ENCODE measurements around the gene EPHB1.

The EPHB1 gene

GRCh38 chr3:135242285-135242684, 447.2 kb downstream of the EPHB1 start:
- no peak overlapping the region for H3K4me3 ChIP-seq (ENCODE audit: low read depth, low read length)
- TF ChIP-seq, protein P1, sequence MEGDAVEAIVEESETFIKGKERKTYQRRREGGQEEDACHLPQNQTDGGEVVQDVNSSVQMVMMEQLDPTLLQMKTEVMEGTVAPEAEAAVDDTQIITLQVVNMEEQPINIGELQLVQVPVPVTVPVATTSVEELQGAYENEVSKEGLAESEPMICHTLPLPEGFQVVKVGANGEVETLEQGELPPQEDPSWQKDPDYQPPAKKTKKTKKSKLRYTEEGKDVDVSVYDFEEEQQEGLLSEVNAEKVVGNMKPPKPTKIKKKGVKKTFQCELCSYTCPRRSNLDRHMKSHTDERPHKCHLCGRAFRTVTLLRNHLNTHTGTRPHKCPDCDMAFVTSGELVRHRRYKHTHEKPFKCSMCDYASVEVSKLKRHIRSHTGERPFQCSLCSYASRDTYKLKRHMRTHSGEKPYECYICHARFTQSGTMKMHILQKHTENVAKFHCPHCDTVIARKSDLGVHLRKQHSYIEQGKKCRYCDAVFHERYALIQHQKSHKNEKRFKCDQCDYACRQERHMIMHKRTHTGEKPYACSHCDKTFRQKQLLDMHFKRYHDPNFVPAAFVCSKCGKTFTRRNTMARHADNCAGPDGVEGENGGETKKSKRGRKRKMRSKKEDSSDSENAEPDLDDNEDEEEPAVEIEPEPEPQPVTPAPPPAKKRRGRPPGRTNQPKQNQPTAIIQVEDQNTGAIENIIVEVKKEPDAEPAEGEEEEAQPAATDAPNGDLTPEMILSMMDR (IDR thresholded peaks at IDR 0.05; ENCODE audit: borderline replicate concordance, insufficient read depth, low read depth, low read length) = no peak

GRCh38 chr3:135243616-135244015, 448.6 kb downstream of the EPHB1 start:
- no peak overlapping the region for H3K4me3 ChIP-seq (ENCODE audit: low read depth, low read length)
- TF ChIP-seq, protein P1 (IDR thresholded peaks at IDR 0.05; ENCODE audit: borderline replicate concordance, insufficient read depth, low read depth, low read length) = no peak

GRCh38 chr3:135246027-135246426, 451.0 kb downstream of the EPHB1 start:
- no peak overlapping the region for H3K4me3 ChIP-seq (ENCODE audit: low read depth, low read length)
- TF ChIP-seq, protein P1 (IDR thresholded peaks at IDR 0.05; ENCODE audit: borderline replicate concordance, insufficient read depth, low read depth, low read length) = peak; percentile 22; the same call in 1 of the 2 replicates

GRCh38 chr3:135248213-135248612, 453.2 kb downstream of the EPHB1 start:
- TF ChIP-seq, protein P1 (IDR thresholded peaks at IDR 0.05; ENCODE audit: borderline replicate concordance, insufficient read depth, low read depth, low read length) = no peak
- no peak overlapping the region for H3K4me3 ChIP-seq (ENCODE audit: low read depth, low read length)

DNA sequence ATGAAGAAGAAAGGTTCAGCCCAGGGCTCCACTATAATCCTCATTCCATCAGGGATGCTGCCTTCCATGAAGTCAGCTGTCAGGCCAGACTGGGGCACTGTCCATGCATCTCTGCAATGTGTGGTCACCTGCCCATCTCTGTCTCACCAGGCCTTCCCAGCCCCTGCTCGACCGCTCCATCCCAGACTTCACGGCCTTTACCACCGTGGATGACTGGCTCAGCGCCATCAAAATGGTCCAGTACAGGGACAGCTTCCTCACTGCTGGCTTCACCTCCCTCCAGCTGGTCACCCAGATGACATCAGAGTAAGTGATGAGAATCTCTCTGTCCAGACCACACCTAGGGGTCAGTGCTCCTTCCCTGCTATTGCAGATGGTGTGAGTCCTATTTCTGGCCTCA, 454.1 kb downstream of the EPHB1 start:
- no peak overlapping the region for H3K4me3 ChIP-seq (ENCODE audit: low read depth, low read length)
- TF ChIP-seq, protein P1 (IDR thresholded peaks at IDR 0.05; ENCODE audit: borderline replicate concordance, insufficient read depth, low read depth, low read length) = no peak

- H3K4me3 ChIP-seq (ENCODE audit: low read depth, low read length) = no peak overlapping the region
- TF ChIP-seq, protein P1 (IDR thresholded peaks at IDR 0.05; ENCODE audit: borderline replicate concordance, insufficient read depth, low read depth, low read length) = no peak
These were observed 463.9 kb downstream of the EPHB1 start for GRCh38 chr3:135258916-135259315.

- TF ChIP-seq, protein P1 (IDR thresholded peaks at IDR 0.05; ENCODE audit: borderline replicate concordance, insufficient read depth, low read depth, low read length) = no peak
- H3K4me3 ChIP-seq (ENCODE audit: low read depth, low read length) = no peak overlapping the region
These were observed 465.0 kb downstream of the EPHB1 start for GRCh38 chr3:135260025-135260424.
